Measurements from ENCODE around the gene F5.

DNA sequence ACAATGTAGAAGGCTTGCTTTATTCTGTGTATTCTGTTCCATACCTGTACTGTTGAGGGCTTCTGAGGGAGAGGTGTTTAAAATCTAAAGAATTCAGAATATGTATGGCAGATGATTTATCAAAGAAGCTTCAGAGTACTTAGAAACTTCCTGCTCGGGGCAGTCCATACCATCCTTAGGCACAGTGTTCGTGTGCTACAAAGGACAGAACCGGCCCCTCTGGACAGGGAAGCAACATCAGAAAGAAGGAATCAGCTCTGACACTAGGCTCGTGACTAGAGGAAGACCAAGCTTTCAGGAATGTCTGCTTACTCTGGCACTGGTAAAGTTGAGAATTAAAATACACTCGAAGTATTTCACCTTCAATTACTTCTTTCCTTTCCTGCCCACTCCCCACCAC lies 29.5 kb upstream of the F5 start:
- no peak for TF ChIP-seq POLR2A (IDR thresholded peaks at IDR 0.05)
- TF ChIP-seq, protein P1, sequence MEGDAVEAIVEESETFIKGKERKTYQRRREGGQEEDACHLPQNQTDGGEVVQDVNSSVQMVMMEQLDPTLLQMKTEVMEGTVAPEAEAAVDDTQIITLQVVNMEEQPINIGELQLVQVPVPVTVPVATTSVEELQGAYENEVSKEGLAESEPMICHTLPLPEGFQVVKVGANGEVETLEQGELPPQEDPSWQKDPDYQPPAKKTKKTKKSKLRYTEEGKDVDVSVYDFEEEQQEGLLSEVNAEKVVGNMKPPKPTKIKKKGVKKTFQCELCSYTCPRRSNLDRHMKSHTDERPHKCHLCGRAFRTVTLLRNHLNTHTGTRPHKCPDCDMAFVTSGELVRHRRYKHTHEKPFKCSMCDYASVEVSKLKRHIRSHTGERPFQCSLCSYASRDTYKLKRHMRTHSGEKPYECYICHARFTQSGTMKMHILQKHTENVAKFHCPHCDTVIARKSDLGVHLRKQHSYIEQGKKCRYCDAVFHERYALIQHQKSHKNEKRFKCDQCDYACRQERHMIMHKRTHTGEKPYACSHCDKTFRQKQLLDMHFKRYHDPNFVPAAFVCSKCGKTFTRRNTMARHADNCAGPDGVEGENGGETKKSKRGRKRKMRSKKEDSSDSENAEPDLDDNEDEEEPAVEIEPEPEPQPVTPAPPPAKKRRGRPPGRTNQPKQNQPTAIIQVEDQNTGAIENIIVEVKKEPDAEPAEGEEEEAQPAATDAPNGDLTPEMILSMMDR (IDR thresholded peaks at IDR 0.05) = no peak
